KMS-11 (cell line): ENCODE data around the gene EMD.

Source experiments
- H2AFZ ChIP-seq: fragments of 200-600 bp; sonication (generic); 2 replicates; pipeline ENCODE4 v1.6.1; 2016; ENCODE audit warnings: antibody characterized with exemption, mixed run types, low read depth
- H3K27ac ChIP-seq: fragments of 200-600 bp; sonication (generic); 2 replicates; pipeline ENCODE4 v1.6.1; 2016; ENCODE audit warnings: mild to moderate bottlenecking, mixed run types
- H3K27me3 ChIP-seq: fragments of 200-600 bp; sonication (generic); 2 replicates; pipeline ENCODE4 v1.6.1; 2017; ENCODE audit warnings: mild to moderate bottlenecking, low read depth, mixed run types, moderate library complexity; ENCODE audit not compliant: insufficient read depth
- H3K36me3 ChIP-seq: fragments of 200-600 bp; sonication (generic); 2 replicates; pipeline ENCODE4 v1.6.1; 2017; ENCODE audit warnings: mild to moderate bottlenecking, mixed run types; ENCODE audit not compliant: insufficient read depth
- H3K4me1 ChIP-seq: fragments of 200-600 bp; sonication (generic); 2 replicates; pipeline ENCODE4 v1.6.1; 2016; ENCODE audit warnings: mild to moderate bottlenecking, low read depth, mixed run types; ENCODE audit not compliant: poor library complexity, severe bottlenecking
- H3K4me2 ChIP-seq: fragments of 200-600 bp; sonication (generic); 2 replicates; pipeline ENCODE4 v1.7.0; 2016; ENCODE audit warnings: mild to moderate bottlenecking, mixed run types
- H3K4me3 ChIP-seq: fragments of 200-600 bp; sonication (generic); IDR thresholded peaks from 2 replicates; pipeline ENCODE4 v1.6.1; 2017; ENCODE audit warnings: low read depth, low read length, mixed read lengths; ENCODE audit not compliant: insufficient read depth
- H3K79me2 ChIP-seq: fragments of 200-600 bp; sonication (generic); 2 replicates; pipeline ENCODE4 v1.6.1; 2016; ENCODE audit warnings: low read depth, mixed run types; ENCODE audit not compliant: insufficient read depth
- H3K9ac ChIP-seq: fragments of 200-600 bp; sonication (generic); 2 replicates; pipeline ENCODE4 v1.6.1; 2016; ENCODE audit warnings: mild to moderate bottlenecking, mixed run types
- H4K20me1 ChIP-seq: fragments of 200-600 bp; sonication (generic); 2 replicates; pipeline ENCODE4 v1.6.1; 2016; ENCODE audit warnings: mild to moderate bottlenecking, mixed run types; ENCODE audit not compliant: insufficient read depth
- CTCF ChIP-seq: fragments of 200-600 bp; sonication (generic); conservative IDR thresholded peaks from 2 replicates; pipeline ENCODE4 v1.6.1; 2017; ENCODE audit warnings: low read depth, mild to moderate bottlenecking, antibody characterized with exemption, low read length, moderate library complexity, mixed read lengths

The EMD gene

GRCh38 chrX:154348646-154349358 is 30.3 kb upstream of the EMD start:
- no peaks in the 10 kb centered on the region; the same call in 1 of the 2 replicates for H3K36me3 ChIP-seq
- no peak overlapping the region for H2AFZ ChIP-seq
- H3K79me2 ChIP-seq, result no peaks in the 10 kb centered on the region
- no peak overlapping the region for H3K9ac ChIP-seq
- H3K4me2 ChIP-seq, result no peak overlapping the region
- H3K27ac ChIP-seq, result no peak overlapping the region
- peaks cover 14% of the 10 kb centered on the region for H3K4me1 ChIP-seq
- no peaks in the 10 kb centered on the region for H3K27me3 ChIP-seq
- no peak for TF ChIP-seq CTCF
- no peaks in the 10 kb centered on the region for H4K20me1 ChIP-seq
- H3K4me3 ChIP-seq, result no peak overlapping the region

GRCh38 chrX:154349359-154349935 is 29.6 kb upstream of the EMD start:
- no peak for TF ChIP-seq CTCF
- H3K79me2 ChIP-seq, result no peaks in the 10 kb centered on the region
- no peak overlapping the region for H3K4me2 ChIP-seq
- H3K36me3 ChIP-seq, result no peaks in the 10 kb centered on the region; the same call in 1 of the 2 replicates
- no peaks in the 10 kb centered on the region for H4K20me1 ChIP-seq
- H3K4me1 ChIP-seq, result peaks cover 14% of the 10 kb centered on the region
- no peaks in the 10 kb centered on the region for H3K27me3 ChIP-seq
- no peak overlapping the region for H3K27ac ChIP-seq
- no peak overlapping the region for H2AFZ ChIP-seq
- H3K9ac ChIP-seq, result no peak overlapping the region
- no peak overlapping the region for H3K4me3 ChIP-seq

- Histone ChIP-seq H3K4me1 (peaks cover 14% of the 10 kb centered on the region), H4K20me1 (no peaks in the 10 kb centered on the region), H3K4me2 (no peak overlapping the region), H3K27ac (no peak overlapping the region), H3K36me3 (no peaks in the 10 kb centered on the region; the same call in 1 of the 2 replicates), H2AFZ (no peak overlapping the region), H3K79me2 (no peaks in the 10 kb centered on the region), H3K9ac (no peak overlapping the region), H3K4me3 (no peak overlapping the region), H3K27me3 (no peaks in the 10 kb centered on the region)
- TF ChIP-seq CTCF, result no peak
Observed at GRCh38 chrX:154349979-154350378, 29.1 kb upstream of the EMD start.

- H2AFZ ChIP-seq, result no peak overlapping the region
Observed at GRCh38 chrX:154350429-154351182, 28.5 kb upstream of the EMD start.

More at GRCh38 chrX:154350429-154351182, 28.5 kb upstream of the EMD start:
- Histone ChIP-seq H3K27ac (no peak overlapping the region), H3K36me3 (no peaks in the 10 kb centered on the region; the same call in 1 of the 2 replicates), H3K27me3 (no peaks in the 10 kb centered on the region), H3K4me1 (peaks cover 14% of the 10 kb centered on the region), H3K9ac (no peak overlapping the region), H3K4me3 (no peak overlapping the region), H4K20me1 (no peaks in the 10 kb centered on the region), H3K79me2 (no peaks in the 10 kb centered on the region), H3K4me2 (no peak overlapping the region)
- no peak for TF ChIP-seq CTCF
